ENCODE results near the gene MUC4.
"Not testable (repeated sequence)": the region's sequence is repeated elsewhere in the genome, so short reads cannot be mapped to it uniquely, and the experiment has no call there.

The MUC4 gene

DNA sequence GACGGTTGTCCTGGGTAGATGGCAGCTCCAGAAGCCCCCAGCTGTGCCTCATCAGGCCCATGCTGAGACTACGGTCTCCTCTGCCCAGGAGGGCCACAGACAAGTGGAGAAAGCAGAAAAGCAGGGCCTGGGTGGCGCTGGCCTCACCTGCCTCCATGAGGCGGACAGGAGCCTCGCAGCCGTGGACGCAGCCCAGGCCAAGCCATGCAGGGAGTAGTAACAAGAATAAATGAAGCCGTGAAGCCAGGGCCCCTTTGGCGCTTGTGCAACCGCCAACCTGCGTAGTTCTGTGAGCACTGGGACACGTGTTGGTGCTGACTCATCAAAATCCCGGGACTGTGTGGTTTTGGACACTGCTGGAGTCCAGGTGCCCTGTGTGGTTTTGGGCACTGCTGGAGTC, 12.3 kb upstream of the MUC4 start:
- no peak for TF ChIP-seq SPI1 (IDR thresholded peaks at IDR 0.05; ENCODE audit: low read depth, low read length)
- no peak for TF ChIP-seq PAX5 (IDR thresholded peaks at IDR 0.05; ENCODE audit: insufficient read depth, low read length, severe bottlenecking)
- no peak for TF ChIP-seq POLR2A (IDR thresholded peaks at IDR 0.05; ENCODE audit: low read depth, low read length)
- DNase-seq (ENCODE audit: insufficient read length, low spot score) (no peak), FAIRE-seq (no peak)

DNA sequence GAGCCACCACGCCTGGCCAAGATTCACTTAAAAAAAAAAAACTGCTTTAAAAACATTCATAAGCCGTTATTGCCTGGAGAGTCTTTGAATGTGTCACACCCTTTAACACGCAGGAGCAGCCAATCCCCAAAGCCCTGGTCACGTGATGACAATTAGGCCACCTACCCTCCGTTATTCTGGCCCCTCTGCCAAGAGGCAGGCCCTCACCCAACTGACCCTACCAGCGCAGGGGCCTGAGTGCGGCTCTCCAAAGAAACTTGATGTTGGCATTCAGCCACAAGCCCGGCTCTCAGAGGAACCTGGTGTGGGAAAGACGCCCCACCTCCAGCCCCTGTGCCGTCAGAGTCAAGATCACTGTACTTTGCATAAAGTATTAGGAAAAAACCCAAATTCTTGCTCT, 11.6 kb upstream of the MUC4 start:
- no peak for DNase-seq (ENCODE audit: insufficient read length, low spot score)
- no peak for TF ChIP-seq SPI1 (IDR thresholded peaks at IDR 0.05; ENCODE audit: low read depth, low read length)
- TF ChIP-seq PAX5 (IDR thresholded peaks at IDR 0.05; ENCODE audit: insufficient read depth, low read length, severe bottlenecking) = no peak
- TF ChIP-seq POLR2AphosphoS5 (IDR thresholded peaks at IDR 0.05; ENCODE audit: low read depth, low read length) = no peak
- TF ChIP-seq POU2F2 (IDR thresholded peaks at IDR 0.05; ENCODE audit: low read depth, low read length) = no peak
- no peak for TF ChIP-seq POLR2A (IDR thresholded peaks at IDR 0.05; ENCODE audit: low read depth, low read length)
- TF ChIP-seq TAF1 (IDR thresholded peaks at IDR 0.05; ENCODE audit: low read depth, low read length) = no peak
- no peak for FAIRE-seq

DNA sequence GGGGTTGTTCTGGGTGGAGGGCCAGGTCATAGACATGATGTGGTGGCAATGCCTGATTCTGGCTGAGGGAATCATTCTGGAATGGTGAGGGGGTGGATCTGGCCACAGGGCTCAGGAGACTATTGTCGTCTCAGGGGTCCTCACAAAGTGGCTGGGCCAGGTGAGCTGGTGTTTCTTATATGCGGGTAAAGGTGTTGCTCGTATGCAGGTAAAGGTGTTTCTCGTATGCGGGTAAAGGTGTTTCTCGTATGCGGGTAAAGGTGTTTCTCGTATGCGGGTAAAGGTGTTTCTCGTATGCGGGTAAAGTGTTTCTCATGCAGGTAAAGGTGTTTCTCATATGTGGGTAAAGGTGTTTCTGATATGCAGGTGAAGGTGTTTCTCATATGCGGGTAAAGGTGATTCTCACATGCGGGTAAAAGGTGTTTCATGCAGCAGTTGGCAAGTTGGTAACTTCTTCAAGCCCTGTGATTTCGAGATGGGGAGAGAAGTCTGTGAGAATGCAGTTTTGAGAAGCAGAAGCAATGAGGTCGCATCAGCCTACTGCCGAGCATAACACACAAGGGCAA, 10.5 kb upstream of the MUC4 start:
- FAIRE-seq (no peak), DNase-seq (ENCODE audit: insufficient read length, low spot score) (no peak)
- TF ChIP-seq POU2F2 (IDR thresholded peaks at IDR 0.05; ENCODE audit: low read depth, low read length) (no peak), POLR2AphosphoS5 (IDR thresholded peaks at IDR 0.05; ENCODE audit: low read depth, low read length) (no peak), SPI1 (IDR thresholded peaks at IDR 0.05; ENCODE audit: low read depth, low read length) (no peak), POLR2A (IDR thresholded peaks at IDR 0.05; ENCODE audit: low read depth, low read length) (no peak), PAX5 (IDR thresholded peaks at IDR 0.05; ENCODE audit: insufficient read depth, low read length, severe bottlenecking) (no peak), TAF1 (IDR thresholded peaks at IDR 0.05; ENCODE audit: low read depth, low read length) (no peak)

DNA sequence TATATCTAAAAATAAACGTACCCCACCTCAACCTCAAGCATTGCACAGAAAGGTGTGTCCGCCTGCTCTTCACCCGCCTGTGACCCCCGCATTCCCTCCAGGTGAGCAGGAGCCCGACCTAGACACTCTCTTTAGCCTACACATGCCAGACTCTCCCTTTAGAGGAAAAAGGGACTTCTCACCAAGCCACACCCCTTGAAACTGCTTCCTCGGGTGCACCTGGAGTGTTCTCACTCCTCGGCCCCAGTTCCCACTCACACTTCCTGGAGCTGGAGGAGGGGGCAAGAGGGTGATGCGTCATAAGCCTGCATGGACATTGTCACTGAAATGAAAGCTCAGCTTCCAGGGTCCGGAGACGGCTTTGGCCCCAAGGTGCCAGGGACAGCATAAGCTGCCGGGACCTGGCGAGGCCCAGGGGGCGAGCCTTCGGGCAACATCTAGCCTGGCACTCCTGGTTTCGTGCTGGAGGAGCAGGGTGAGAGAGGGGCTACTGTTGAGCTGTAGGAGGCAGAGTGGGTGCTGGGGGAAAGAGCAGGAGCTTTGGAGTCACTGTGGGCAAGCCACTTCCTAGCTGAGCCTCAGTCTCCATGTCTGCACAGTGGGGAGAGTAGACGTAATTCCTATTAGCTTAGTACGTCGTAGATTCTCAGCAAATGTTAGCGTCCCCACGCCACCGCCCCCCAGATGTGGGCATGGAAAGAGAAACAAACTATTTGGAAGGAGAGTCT, 9.8 kb upstream of the MUC4 start:
- TF ChIP-seq TAF1 (IDR thresholded peaks at IDR 0.05; ENCODE audit: low read depth, low read length) (no peak), POLR2AphosphoS5 (IDR thresholded peaks at IDR 0.05; ENCODE audit: low read depth, low read length) (no peak), POU2F2 (IDR thresholded peaks at IDR 0.05; ENCODE audit: low read depth, low read length) (no peak)
- no peak for DNase-seq (ENCODE audit: insufficient read length, low spot score)

DNA sequence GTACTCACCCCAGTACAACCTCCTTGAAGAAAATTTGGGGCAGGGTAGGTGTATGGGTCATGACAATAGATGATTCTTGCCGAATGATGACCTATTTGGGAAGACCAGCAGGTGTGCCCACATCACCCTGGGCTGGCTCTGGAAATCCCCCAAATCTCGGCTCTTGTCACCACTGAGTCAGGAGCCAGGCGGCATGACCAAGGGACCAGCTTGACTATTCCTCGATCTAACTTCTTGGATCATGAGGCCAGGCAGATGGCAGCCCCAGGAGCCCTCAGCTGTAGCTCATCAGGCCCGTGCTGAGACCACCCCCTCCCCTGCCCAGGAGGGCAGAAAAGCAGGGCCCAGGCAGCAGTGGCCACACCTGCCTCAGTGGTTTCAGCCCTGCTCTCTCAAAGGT, 9.2 kb upstream of the MUC4 start:
- no peak for DNase-seq (ENCODE audit: insufficient read length, low spot score)
- no peak for TF ChIP-seq SPI1 (IDR thresholded peaks at IDR 0.05; ENCODE audit: low read depth, low read length)
- TF ChIP-seq POLR2AphosphoS5 (IDR thresholded peaks at IDR 0.05; ENCODE audit: low read depth, low read length) = no peak
- no peak for TF ChIP-seq POU2F2 (IDR thresholded peaks at IDR 0.05; ENCODE audit: low read depth, low read length)
- TF ChIP-seq TAF1 (IDR thresholded peaks at IDR 0.05; ENCODE audit: low read depth, low read length) = no peak
- TF ChIP-seq PAX5 (IDR thresholded peaks at IDR 0.05; ENCODE audit: insufficient read depth, low read length, severe bottlenecking) = no peak
- no peak for TF ChIP-seq POLR2A (IDR thresholded peaks at IDR 0.05; ENCODE audit: low read depth, low read length)
- FAIRE-seq = no peak

More for the DNA sequence above, 9.8 kb upstream of the MUC4 start:
- no peak for FAIRE-seq

DNA sequence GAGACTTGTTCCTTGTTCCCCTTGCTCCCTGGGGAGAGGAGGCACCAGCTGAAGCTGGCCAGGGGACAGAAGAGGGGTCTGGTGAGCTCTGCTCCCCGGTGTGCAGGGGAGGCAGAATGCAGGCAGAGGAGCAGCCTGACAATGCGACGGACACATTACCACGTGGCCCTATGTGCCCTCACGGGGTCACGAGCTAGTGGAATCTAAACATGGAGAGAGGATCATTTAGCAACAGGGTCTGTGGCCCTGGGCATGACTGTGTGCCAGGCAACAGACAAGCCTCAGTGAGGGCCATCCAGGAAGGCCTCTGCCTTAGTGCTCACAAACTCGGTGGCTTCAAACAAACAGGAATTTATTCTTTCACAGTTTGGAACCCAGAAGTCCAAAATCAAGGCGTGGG, 8.5 kb upstream of the MUC4 start:
- FAIRE-seq = no peak
- no peak for DNase-seq (ENCODE audit: insufficient read length, low spot score)
- TF ChIP-seq TAF1 (IDR thresholded peaks at IDR 0.05; ENCODE audit: low read depth, low read length) = no peak
- no peak for TF ChIP-seq POLR2A (IDR thresholded peaks at IDR 0.05; ENCODE audit: low read depth, low read length)
- no peak for TF ChIP-seq PAX5 (IDR thresholded peaks at IDR 0.05; ENCODE audit: insufficient read depth, low read length, severe bottlenecking)
- TF ChIP-seq POU2F2 (IDR thresholded peaks at IDR 0.05; ENCODE audit: low read depth, low read length) = no peak
- no peak for TF ChIP-seq POLR2AphosphoS5 (IDR thresholded peaks at IDR 0.05; ENCODE audit: low read depth, low read length)

DNA sequence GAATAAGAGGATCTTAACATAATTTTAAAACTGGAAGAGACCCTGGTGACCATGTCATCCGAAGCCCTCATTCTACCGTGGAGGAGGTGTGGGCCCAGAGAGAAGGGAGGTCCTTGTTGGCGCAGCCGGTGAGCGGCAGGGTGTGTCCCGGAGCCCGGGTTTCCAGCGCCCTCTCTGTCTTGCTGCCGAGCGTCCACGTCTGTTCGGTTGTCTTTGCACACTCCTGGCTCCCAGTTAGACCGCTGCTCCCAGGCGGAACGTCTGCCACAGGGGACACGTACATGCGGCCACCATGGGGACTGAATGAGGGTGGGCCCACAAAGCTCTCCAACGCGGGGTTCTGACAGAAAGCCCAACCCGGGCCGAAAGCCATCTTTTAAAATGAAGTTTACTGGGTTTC, 6.6 kb upstream of the MUC4 start:
- DNase-seq (ENCODE audit: insufficient read length, low spot score) = no peak
- no peak for TF ChIP-seq PAX5 (IDR thresholded peaks at IDR 0.05; ENCODE audit: insufficient read depth, low read length, severe bottlenecking)
- TF ChIP-seq TAF1 (IDR thresholded peaks at IDR 0.05; ENCODE audit: low read depth, low read length) = no peak
- no peak for TF ChIP-seq SPI1 (IDR thresholded peaks at IDR 0.05; ENCODE audit: low read depth, low read length)
- no peak for TF ChIP-seq POU2F2 (IDR thresholded peaks at IDR 0.05; ENCODE audit: low read depth, low read length)
- no peak for TF ChIP-seq POLR2A (IDR thresholded peaks at IDR 0.05; ENCODE audit: low read depth, low read length)
- no peak for TF ChIP-seq POLR2AphosphoS5 (IDR thresholded peaks at IDR 0.05; ENCODE audit: low read depth, low read length)
- no peak for FAIRE-seq

DNA sequence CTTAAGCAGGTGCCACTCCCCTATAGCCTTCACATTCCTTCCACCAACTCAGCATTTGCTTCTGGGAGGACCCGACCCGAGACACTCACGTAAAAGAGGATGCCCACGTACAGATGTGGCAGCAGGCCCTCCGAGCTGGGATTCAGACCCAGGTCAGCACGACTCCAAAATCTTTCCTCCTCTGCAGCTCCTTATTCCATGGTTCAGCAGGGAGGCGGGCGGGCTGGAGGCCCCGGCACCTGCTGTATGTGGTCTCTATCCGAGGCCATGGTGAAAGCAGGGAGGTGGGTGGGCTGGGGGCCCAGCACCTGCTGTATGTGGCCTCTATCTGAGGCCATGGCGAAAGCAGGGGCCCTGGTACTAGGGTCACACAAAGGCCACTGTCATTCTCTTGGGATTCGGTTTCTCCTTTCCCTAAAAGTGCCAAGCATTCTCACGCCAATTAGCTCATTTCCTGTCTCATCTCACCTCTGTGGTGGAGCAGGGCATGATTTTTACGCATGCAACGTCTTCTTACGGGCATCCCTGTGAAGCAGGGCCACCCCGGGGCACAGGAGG, 5.9 kb upstream of the MUC4 start:
- no peak for FAIRE-seq
- no peak for TF ChIP-seq SPI1 (IDR thresholded peaks at IDR 0.05; ENCODE audit: low read depth, low read length)
- TF ChIP-seq TAF1 (IDR thresholded peaks at IDR 0.05; ENCODE audit: low read depth, low read length) = no peak
- no peak for TF ChIP-seq POLR2A (IDR thresholded peaks at IDR 0.05; ENCODE audit: low read depth, low read length)
- TF ChIP-seq PAX5 (IDR thresholded peaks at IDR 0.05; ENCODE audit: insufficient read depth, low read length, severe bottlenecking) = no peak
- no peak for TF ChIP-seq POU2F2 (IDR thresholded peaks at IDR 0.05; ENCODE audit: low read depth, low read length)
- TF ChIP-seq POLR2AphosphoS5 (IDR thresholded peaks at IDR 0.05; ENCODE audit: low read depth, low read length) = no peak
- DNase-seq (ENCODE audit: insufficient read length, low spot score) = no peak

DNA sequence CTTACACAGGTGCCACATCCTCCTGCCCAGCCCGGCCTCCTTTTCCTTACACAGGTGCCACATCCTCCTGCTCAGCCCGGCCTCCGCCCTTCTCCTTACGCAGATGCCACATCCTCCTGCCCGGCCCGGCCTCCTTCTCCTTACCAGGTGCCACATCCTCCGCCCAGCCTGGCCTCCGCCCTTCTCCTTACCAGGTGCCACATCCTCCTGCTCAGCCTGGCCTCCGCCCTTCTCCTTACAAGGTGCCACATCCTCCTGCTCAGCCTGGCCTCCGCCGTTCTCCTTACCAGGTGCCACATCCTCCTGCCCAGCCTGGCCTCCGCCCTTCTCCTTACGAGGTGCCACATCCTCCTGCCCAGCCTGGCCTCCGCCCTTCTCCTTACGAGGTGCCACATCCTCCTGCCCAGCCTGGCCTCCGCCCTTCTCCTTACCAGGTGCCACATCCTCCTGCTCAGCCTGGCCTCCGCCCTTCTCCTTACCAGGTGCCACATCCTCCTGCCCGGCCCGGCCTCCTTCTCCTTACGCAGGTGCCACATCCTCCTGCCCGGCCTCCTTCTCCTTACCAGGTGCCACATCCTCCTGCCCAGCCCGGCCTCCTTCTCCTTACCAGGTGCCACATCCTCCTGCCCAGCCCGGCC, 4.7 kb upstream of the MUC4 start:
- DNase-seq (ENCODE audit: insufficient read length, low spot score); FAIRE-seq: not testable (repeated sequence)

Data from GM12891 (cell line).